HCEC 1CT (cell line): ENCODE measurements around the gene POLR2H.
A peak's percentile ranks its signal among the peaks of the same experiment; 100 is the strongest.

Source experiments
- DNase-seq: peaks from one replicate; pipeline ENCODE4 v3.0.0-alpha.2; 2017

POLR2H gene

DNA sequence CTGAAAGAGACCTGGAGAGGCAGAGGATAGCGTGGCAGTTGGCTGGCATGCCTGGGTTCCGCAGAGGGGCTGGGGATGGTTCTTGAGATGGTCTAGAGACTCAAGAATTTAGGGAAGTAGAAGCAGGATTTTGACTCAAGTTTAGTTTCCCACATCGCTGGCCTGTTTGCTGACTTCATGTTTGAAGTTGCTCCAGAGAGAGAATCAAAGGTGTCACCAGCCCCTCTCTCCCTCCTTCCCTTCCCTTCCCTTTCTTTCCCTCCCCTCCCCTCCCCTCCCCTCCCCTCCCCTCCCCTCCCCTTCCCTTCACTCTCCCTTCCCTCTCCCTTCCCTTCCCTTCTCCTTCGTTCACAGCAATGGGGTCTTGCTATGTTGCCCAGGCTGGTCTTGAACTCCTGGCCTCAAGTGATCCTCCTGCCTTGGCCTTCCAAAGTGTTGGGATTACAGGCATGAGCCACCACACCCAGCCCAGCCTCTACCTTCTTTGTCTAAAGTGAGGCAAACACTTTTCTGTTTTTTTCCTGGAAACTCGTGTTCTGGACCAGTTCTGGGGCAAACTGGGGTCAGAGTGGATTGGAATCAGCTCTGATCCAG, 28.5 kb downstream of the POLR2H start:
- DNase-seq, result no peak

DNA sequence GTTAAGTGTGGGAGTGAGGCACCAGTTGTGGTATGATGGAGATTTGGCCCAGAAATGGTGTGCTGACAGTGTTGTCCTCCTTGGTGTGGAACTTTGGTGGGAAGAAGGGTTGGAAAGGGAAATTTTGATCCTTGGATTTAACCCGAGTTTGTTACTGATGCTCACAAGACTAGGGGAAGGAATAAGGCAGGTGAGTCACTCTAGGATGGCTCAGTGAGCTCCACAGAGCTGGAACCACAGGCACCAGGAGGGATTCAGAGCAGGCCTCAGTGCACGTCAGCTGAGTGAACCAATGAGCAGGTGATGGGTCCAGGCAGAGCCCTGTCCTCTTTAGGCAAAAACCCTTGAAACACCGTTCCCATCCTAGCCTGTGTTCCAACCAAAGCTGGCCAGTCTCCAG, 29.8 kb downstream of the POLR2H start:
- no peak for DNase-seq

DNA sequence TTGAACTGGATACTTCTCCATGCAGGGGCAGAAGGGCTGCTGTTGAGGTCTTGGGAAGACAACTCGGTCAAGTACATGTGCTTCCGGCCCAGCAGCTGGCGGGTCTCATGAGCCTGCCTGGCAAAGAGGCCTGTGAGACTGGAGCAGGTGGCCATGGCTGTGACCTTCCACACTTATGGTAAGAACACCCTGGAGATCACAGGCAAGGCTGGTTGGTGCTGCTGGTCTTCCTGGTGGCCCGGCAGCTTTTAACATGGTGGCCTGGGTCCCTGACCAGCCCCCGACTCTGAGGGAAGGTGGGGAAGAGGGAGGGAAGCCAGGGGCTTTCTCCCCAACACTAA, 33.8 kb downstream of the POLR2H start:
- DNase-seq, result no peak

DNA sequence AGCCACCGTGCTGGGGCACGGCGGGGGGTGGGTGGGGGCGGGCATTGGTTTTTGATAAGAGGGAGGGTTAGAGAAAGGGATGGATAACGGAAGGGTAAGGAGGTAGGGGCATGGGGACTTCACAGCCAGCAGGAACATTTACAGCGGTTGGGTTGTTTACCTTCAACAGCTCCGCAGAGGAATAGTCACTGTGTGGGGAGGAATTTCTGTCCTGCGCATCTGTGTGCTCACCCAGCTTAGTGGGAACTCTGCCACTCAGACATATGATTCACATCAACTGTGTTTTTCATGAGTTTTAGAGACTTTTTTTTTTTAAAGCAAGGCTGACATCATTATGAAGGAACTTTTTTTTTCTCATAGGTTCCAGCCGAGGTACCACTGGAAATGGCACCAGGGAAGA, 37.9 kb downstream of the POLR2H start:
- peak; percentile 92 for DNase-seq

DNA sequence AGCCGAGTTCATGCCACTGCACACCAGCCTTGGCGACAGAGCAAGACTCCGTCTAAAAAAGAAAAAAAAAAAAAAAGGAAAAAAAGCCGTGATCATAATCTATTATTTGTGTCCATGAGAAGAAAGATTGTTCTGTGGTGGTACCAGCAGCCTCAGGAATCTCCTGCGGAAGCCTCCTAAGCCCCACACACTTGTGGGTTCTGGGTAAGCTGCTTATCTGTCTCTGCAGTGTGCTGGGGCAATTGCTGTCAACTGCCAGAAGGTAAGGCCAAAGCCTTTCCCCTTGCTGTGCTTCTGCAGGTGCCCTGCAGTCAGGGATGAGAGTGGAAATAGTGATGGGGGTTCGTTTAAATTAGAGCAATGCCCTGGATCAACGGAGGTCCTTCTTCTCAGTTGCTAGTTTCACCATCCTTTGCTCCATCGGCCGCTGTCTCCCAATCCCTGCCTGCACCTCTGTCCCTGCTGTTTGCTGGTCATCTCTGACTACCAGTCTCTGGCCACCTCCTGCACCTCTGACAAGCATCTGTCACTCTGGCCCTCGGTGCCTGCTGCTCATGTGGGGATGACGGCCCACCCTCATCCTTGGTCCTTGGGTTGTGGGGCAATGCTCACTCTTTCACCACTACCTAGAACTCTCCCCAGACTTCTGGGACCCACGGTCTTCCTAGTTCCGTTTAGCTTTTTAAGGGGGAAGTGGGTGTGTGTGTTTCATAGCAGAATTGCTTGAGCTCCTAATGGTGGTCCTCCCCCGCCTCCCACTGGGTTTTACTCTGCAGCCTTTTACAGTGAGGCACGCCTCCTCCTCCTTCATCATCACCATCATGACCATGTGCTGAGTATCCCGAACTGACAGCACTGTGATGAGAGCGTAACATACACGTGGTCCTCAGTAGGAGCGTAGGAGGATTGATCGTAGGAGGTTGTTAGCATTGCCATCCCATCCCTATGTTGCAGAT, 43.8 kb downstream of the POLR2H start:
- DNase-seq, result no peak

DNA sequence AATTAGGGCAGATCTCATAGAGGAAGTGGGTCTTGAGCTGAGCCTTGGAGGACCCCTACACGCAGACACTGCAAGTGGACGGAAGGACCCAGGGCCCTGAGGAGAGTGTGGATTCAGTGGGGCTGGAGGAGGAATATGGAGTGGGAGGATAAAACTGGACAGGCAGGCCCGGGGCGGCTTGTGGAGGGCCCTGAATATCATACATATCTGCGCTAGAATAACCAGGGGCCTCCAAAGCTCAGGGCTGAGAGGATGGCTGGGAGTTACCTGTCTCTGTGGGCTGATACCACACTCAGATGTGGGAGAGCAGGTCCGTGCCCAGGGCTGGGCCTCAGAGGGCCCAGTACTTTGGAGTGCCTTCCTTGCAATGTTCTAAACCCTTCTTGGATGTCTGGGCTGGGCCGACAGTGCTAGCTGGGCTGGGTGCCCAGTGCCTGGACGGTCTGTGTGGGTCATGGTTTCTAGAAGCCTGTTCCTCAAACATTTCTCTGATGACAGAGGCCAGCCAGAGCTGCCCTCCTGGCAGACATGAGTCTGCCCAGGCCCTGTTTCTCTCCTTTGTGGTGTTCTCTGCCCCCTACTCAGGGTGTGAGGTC, 47.9 kb downstream of the POLR2H start:
- DNase-seq, result no peak

DNA sequence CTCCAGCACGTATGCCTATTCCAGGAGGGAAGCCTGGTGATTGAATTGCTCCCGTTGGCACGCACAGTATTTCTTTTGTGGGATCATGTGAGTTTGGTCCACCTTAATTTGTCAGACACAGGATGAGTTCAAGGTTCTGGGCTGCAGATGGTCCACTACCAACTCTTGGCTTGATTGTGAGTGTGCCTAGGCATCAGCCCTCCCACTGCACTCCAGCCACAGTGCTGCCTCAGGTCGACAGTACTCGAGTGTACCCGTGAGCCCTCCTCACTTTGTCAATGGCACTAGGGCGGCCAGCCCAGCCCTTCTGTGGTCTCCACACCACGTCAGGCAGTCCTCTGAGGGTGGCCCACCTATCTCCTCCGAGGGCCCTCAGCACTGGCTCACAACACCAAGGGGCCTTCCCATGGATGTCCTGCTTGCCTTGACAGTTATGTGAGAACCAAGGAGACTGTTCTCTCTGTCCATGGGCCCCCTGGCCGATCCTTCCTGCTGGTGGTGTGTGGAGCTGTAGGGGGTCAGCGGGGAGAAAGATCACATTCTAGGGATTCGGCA, 48.5 kb downstream of the POLR2H start:
- DNase-seq, result no peak

DNA sequence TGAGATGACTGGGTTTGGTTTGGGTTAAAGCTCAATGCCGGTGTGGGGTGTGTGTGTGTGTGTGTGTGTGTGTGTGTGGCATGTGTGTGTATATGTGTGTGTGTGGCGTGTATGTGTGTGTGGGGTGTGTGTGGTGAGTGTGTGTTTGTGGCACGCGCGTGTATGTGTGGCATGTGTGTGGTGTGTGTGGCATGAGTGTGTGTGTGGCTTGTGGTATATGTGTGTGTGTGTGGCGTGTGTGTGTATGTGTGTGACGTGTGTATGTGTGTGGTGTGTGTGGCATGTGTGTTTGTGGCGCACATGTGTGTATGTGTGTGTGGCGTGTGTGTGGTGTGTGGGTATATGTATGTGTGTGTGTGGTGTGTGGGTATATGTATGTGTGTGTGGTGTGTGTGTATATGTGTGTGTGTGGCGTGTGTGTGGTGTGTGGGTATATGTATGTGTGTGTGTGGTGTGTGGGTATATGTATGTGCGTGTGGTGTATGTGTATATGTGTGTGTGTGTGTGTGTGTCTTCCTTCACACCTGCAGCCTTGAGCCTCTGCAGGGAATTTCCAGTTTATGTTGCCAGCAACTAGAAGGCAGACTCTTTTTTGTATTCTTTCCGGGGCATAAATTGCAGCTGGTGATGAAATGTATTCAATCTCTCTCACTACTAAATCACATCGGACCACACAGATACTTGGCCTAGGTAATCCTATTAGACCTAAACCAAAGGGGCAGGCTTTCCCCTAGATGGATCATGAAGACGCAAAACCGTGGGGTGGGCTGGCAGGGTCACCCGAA, 53.1 kb downstream of the POLR2H start:
- no peak for DNase-seq

DNA sequence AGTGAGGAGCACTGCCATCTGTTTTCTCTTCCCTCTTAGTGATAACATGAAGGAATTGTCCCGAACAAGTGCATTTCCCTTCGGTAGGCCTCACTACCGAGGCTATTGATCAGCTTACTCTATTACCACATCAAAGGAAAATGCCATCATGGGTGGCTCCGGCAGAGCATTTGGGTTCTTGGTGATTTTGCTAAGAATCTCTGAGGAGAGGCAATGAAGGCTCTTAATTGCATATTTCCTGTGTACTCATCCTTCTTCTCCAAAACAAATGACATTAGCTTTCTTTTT, 53.6 kb downstream of the POLR2H start:
- no peak for DNase-seq

DNA sequence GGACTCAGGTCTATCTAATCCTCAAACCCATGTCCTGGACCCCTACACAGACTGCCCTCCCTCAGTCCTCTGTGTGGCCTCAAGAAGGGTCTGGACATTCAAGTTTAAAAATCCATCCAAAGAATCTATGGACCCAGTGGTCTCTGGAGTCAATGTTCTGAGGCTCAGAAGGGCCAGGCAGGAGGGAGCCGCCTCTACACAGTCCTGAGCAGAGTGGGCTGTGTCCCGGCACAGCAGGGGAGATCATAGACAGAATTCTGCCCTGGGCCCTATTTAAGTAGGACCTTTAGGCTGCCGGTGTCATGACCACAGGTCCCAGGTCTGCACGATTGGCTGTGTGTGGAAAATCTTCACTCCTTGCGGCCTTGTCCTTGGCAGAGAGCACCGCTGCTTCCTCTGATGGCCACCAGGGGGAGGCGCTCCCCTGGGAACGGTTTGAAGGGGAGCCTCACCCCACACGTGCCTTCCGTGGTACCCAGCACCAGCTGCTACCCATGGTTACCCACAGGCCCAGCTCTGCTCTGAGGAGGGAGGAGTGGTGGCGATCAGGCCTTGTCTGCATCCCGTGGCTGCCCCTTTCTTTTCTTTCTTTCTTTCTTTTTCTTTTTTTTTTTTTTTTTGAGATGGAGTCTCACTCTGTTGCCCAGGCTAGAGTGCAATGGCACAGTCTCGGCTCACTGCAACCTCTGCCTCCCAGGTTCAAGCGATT, 56.3 kb downstream of the POLR2H start:
- DNase-seq, result peak; percentile 69
